Breast epithelium (tissue), 3 donors: ENCODE results near the gene CRB2.

ENCODE experiments used
- CTCF ChIP-seq, 3 donors: fragments of 450-650 bp; IDR thresholded peaks; one replicate each; pipeline ENCODE4 v1.5.1; 2016 to 2017; ENCODE audit warnings: antibody characterized with exemption in 3 of 3, mild to moderate bottlenecking in 3 of 3, moderate library complexity in 3 of 3
- POLR2A ChIP-seq: fragments of 450-650 bp; IDR thresholded peaks from one replicate; pipeline ENCODE4 v1.6.1; 2016; ENCODE audit warnings: antibody characterized with exemption, mild to moderate bottlenecking, moderate library complexity
- POLR2AphosphoS5 ChIP-seq, 3 donors: sonication (generic); formaldehyde crosslinking; IDR thresholded peaks; one replicate each; pipeline ENCODE4 v1.6.1; 2017; ENCODE audit warnings: antibody characterized with exemption in 3 of 3

GRCh38 chr9:123326187-123326586 is 29.8 kb upstream of the CRB2 start:
- no peak for TF ChIP-seq POLR2A
- no peak for TF ChIP-seq POLR2AphosphoS5 (IDR thresholded peaks at IDR 0.05)
- no peak for TF ChIP-seq CTCF (IDR thresholded peaks at IDR 0.05)
